ENCODE measurements around the gene YIF1A. TPM values are rescaled to one million over a fixed set of nuclear protein-coding genes. Genes with fewer than 3 reads are reported as not detected.
"Not testable (repeated sequence)": the region's sequence is repeated elsewhere in the genome, so short reads cannot be mapped to it uniquely, and the experiment has no call there.

YIF1A gene
- total and polyA plus RNA-seq, 12 donors = 69.7 to 154 (median 99.5) TPM

- Histone ChIP-seq H3K27me3 (no peaks in the 10 kb centered on the region), H3K4me3 (no peak overlapping the region), H3K27ac (no peak overlapping the region), H3K36me3 (replicated peaks in 1 of 2) (peaks cover 0 to 19% of the 10 kb centered on the region in 2 donors), H3K9me3 (replicated peaks in 1 of 3) (no peaks in the 10 kb centered on the region), H3K4me1 (replicated peaks in 1 of 2) (peaks cover 4 to 15% of the 10 kb centered on the region in 2 donors)
- intact Hi-C loops (cut with DNase I) = loop anchor here in 1 of 2 donors (2.0 kb wide), 1 partner anchor 37 kb away; no protein-coding TSS in a partner anchor
- no peak for DNase-seq
- WGBS, 4 donors = 89 to 98% (median 93%) methylated on average over 2 to 4 of the region's 4 CpGs
- no peak for TF ChIP-seq CTCF (IDR thresholded peaks at IDR 0.05)
- no peak for TF ChIP-seq POLR2A (IDR thresholded peaks at IDR 0.05)
Measured at GRCh38 chr11:66259956-66260355, 29.0 kb downstream of the YIF1A start.

- Histone ChIP-seq H3K4me1 (replicated peaks in 1 of 2) (peaks cover 4 to 15% of the 10 kb centered on the region in 2 donors), H3K4me3 (no peak overlapping the region), H3K27ac (no peak overlapping the region), H3K36me3 (replicated peaks in 1 of 2) (peaks cover 0 to 19% of the 10 kb centered on the region in 2 donors), H3K27me3 (no peaks in the 10 kb centered on the region), H3K9me3 (replicated peaks in 1 of 3) (no peaks in the 10 kb centered on the region)
- intact Hi-C loops (cut with DNase I) = loop anchor here in 1 of 2 donors (2.0 kb wide), 1 partner anchor 36 kb away; no protein-coding TSS in a partner anchor
- TF ChIP-seq POLR2A (IDR thresholded peaks at IDR 0.05) = no peak
- no peak for TF ChIP-seq CTCF (IDR thresholded peaks at IDR 0.05)
- 93 to 100% (median 96%) methylated on average over 2 of the region's 2 CpGs for WGBS, 4 donors
- no peak for DNase-seq
Measured at GRCh38 chr11:66259225-66259624, 29.7 kb downstream of the YIF1A start.

- peak in 2 of 6 experiments; percentile 11 to 15 for TF ChIP-seq CTCF (IDR thresholded peaks at IDR 0.05)
- no peak for TF ChIP-seq POLR2A (IDR thresholded peaks at IDR 0.05)
Measured at GRCh38 chr11:66258473-66258893, 30.5 kb downstream of the YIF1A start.

GRCh38 chr11:66253081-66253480, 35.9 kb downstream of the YIF1A start:
- H3K27me3 ChIP-seq; intact Hi-C loops (cut with DNase I); H3K4me1 ChIP-seq (replicated peaks in 1 of 2); DNase-seq; H3K36me3 ChIP-seq (replicated peaks in 1 of 2); H3K27ac ChIP-seq; H3K9me3 ChIP-seq (replicated peaks in 1 of 3); H3K4me3 ChIP-seq: not testable (repeated sequence)
- WGBS, 4 donors = 71 to 84% (median 77%) methylated on average over 6 of the region's 6 CpGs

More at GRCh38 chr11:66258473-66258893, 30.5 kb downstream of the YIF1A start:
- Histone ChIP-seq H3K9me3 (replicated peaks in 1 of 3) (no peaks in the 10 kb centered on the region), H3K4me1 (replicated peaks in 1 of 2) (peaks cover 4 to 15% of the 10 kb centered on the region in 2 donors), H3K27ac (peak overlapping the region in 2 of 5 donors; percentile 66 to 86), H3K4me3 (peak overlapping the region in 2 of 4 donors; percentile 70 to 95), H3K27me3 (no peaks in the 10 kb centered on the region), H3K36me3 (replicated peaks in 1 of 2) (peaks cover 0 to 16% of the 10 kb centered on the region in 2 donors)
- no peak for DNase-seq
- 3 to 13% (median 7%) methylated on average over 3 to 28 of the region's 28 CpGs for WGBS, 4 donors
- intact Hi-C loops (cut with DNase I) = loop anchor here in 1 of 2 donors (2.0 kb wide), 1 partner anchor 36 kb away; no protein-coding TSS in a partner anchor

GRCh38 chr11:66251809-66252208, 37.1 kb downstream of the YIF1A start:
- Histone ChIP-seq H3K27ac (no peak overlapping the region), H3K27me3 (no peaks in the 10 kb centered on the region), H3K9me3 (replicated peaks in 1 of 3) (no peaks in the 10 kb centered on the region), H3K36me3 (replicated peaks in 1 of 2) (no peaks in the 10 kb centered on the region), H3K4me3 (no peak overlapping the region), H3K4me1 (replicated peaks in 1 of 2) (peaks cover 0 to 3% of the 10 kb centered on the region in 2 donors)
- TF ChIP-seq POLR2A (IDR thresholded peaks at IDR 0.05) (no peak), CTCF (IDR thresholded peaks at IDR 0.05) (no peak)
- no peak for DNase-seq
- intact Hi-C loops (cut with DNase I) = no loop called here
- 74 to 85% (median 82%) methylated on average over 7 of the region's 7 CpGs for WGBS, 4 donors

Measured in adrenal gland (tissue), 12 donors.